Activated naive CD8-positive, alpha-beta T cell treated with anti-CD3 and anti-CD28 coated beads, Interleukin-2, amount 50 U/mL, for 16 hours (primary cell): ENCODE measurements around the gene PLA2G12A.
"Not testable (repeated sequence)": the region's sequence is repeated elsewhere in the genome, so short reads cannot be mapped to it uniquely, and the experiment has no call there.

Experiments used
- DNase-seq: peaks from one replicate; pipeline ENCODE4 v3.0.0-alpha.2; 2020; ENCODE audit warnings: low read depth, low spot score

PLA2G12A gene

DNA sequence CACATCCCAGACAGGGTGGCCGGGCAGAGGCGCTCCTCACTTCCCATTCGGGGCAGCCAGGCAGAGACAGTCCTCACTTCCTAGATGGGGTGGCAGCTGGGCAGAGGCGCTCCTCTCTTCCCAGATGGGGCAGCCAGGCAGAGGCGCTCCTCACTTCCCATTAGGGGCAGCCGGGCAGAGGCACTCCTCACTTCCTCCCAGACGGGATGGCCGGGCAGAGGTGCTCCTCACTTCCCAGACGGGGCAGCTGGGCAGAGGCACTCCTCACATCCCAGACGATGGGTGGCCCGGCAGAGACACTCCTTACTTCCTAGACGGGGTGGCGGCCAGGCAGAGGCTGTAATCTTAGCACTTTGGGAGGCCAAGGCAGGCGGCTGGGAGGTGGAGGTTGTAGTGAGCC lies 50.9 kb downstream of the PLA2G12A start:
- DNase-seq = not testable (repeated sequence)

- DNase-seq = not testable (repeated sequence)
Observed at GRCh38 chr4:109678472-109678871, 51.4 kb downstream of the PLA2G12A start.

DNA sequence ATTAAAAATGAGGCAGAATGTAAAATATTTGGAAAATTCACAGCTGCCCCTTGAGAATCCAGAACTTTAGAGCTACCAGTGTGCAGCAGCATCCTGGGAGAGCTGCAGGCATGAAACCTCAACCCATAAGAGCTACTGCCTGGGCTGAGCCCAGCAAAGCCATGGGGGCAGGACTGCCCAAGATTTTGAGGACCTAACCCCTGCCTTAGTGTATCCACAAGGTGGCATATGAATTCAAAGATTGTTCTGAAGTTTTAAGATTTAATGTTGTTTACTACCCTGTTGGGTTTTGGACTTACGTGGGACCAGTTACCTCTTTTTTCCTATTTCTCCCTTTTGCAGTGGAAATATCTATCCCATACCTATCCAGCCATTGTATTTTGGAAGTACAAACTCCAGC lies 53.0 kb downstream of the PLA2G12A start:
- no peak for DNase-seq

DNA sequence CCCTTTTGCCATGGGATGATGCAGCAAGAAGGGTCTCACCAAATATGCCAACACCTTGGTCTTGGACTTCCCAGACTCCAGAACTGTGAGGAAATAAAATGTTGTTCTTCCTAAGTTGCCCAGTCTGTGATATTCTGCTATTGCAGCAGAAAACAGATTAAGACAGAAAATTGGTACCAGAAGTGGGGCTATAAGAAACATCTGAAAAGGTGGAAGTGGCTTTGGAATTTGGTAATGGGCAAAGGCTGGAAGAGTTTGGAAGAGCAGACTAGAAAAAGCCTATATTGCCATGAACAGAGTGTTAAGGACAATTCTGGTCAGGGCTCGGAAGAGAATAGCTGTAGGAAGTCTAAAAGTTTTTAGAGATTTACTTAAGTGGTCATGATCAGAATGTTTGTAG lies 54.0 kb downstream of the PLA2G12A start:
- no peak for DNase-seq

GRCh38 chr4:109675181-109675580 lies 54.7 kb downstream of the PLA2G12A start:
- DNase-seq = no peak

DNA sequence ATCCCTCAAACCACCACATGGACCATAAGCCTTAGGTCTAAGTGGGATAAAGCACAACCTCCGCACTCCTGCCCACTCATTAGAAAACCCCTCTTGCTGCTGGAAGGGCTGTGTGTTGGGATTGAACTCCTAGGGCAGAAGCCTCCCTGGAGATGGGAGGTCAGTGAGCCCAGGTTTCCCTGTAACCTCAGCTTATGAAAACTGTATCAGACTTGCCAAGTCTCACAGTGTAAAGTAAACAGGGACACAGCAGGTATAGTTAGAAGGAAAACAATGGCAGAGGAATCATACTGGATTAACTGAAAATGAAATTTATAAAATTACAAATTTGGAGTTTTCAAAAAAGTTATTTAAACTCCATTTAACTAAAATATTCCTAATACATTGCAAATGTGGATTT lies 56.6 kb downstream of the PLA2G12A start:
- no peak for DNase-seq

DNA sequence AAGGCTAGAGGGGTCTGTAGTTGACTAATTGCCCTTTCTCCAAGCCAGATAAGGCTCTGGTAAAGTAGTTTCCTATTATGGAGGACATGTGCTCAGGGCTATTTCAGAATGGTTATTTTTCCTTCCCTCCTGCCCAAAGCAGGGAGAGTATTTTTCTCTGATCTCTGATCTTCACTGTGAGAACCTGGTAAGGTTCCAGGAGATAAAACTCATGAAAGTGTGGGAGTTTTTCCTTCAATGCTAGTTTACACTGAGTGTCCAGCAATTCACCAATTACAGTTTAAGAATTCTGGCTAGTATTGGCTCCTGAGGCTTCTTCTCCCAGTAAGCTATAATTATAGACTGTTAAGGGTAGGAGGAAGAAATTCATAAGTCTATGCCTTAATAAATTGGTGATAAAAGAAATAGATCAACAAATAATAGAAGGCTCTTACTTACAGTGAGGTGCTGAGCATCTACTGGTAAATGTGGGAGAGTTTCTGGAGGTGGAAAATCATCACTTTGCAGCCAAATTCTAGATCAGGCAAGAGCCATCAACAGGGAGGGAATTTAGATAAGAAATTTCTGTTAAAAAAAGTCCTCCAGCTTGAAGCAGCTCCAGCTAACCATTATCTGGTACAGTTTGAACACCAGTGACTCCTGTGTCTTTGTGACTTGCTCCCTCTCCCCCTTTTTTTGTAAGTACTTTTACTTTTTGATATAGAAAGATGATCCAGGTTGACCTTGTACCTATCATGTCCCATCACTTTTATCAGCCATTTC lies 57.5 kb downstream of the PLA2G12A start:
- no peak for DNase-seq

DNA sequence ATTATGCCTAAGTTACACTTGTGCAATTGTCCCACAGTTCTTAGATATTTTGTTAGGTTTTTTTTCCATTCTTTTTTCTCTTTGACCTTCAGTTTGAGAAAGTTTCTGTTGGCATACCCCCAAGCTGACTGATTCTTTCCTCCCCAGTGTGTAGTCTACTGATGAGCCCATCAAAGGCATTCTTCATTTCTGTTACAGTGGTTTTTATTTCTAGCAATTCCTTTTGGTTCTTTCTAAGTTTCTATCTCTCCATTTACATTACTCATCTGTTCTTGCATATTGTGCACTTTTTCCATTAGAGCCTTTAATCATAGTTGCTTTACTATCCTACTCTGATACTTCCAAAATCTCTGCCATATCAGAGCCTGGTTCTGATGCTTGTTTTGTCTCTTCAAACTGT lies 58.5 kb downstream of the PLA2G12A start:
- DNase-seq = no peak

- no peak for DNase-seq
Observed at GRCh38 chr4:109665783-109666485, 63.9 kb downstream of the PLA2G12A start.

GRCh38 chr4:109662771-109663170 lies 67.1 kb downstream of the PLA2G12A start:
- DNase-seq = no peak

DNA sequence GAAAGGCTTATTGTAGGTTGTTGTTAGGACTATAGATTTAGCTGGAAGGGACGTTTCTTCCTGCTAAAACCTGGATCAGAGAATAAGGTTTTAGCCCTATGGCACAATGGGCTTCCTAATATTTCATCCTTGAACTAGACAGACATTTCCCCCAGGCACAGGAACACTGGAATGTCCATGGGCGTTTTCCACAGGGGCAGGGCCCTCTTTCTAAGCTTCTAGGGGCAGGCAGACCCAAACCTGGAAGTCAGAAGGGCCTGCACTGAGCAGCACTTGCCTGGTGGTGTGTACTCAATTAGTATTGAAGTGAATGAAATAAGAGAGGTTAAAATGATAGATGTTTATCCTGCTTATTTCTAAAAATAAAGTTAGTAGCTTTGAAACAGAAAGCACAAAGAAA lies 67.8 kb downstream of the PLA2G12A start:
- no peak for DNase-seq
